Measurements from ENCODE around the gene PHKB.

Gene PHKB

DNA sequence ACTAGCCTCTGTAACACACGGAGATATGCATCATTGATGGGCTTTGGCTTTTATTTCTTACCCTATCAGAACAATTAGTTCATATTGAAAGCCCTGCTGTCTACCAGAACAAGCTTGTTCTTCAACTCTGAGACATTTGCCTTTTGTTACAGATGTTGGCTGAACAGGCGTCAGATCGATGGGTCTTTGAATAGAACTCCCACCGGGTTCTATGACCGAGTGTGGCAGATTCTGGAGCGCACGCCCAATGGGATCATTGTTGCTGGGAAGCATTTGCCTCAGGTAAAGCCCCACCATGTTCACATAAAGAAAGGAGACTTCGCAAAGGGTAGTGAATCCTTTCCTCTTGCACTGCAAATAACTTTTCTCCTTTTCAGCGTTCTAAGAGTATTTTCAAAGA lies 232.1 kb downstream of the PHKB start:
- no peak for DNase-seq (ENCODE audit: low spot score)

DNA sequence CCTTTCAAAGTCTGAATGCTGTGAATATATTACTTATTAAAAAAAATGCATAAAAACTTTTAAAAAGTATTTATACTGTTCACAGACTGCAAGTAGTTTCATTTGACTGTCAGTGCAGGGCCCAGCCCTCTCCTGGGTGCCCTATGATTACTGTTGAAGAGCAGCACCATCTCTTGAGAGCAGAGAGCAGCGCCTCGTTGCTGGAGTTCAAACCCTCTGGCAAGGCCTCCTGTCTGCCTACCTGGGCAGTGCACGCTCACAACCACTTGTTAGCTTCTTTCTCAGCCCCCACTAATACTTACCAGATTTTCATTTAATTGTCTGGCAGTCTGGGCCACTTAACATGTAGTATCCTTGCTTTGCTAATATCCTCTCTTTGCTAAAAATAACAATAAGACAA lies 233.4 kb downstream of the PHKB start:
- DNase-seq (ENCODE audit: low spot score) = no peak

DNA sequence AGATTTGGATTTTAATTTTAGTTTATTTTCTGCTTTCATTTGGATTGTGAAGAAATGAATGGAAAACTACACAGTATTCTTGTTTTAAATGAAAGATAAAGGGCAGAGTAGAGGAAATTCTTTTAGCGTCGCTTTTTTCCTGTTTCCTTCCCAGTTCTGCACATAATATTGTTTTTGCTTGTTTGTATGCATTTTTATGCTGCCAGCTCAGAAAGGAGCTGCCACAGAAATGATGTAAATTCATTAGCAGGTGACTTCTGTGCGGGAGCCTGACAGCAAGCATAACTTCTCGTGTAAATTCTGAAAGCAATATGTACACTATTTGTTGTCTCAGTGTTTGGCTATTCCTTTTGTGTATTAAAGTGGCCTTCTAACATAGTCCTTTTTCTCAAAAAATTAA lies 234.6 kb downstream of the PHKB start:
- no peak for DNase-seq (ENCODE audit: low spot score)

DNA sequence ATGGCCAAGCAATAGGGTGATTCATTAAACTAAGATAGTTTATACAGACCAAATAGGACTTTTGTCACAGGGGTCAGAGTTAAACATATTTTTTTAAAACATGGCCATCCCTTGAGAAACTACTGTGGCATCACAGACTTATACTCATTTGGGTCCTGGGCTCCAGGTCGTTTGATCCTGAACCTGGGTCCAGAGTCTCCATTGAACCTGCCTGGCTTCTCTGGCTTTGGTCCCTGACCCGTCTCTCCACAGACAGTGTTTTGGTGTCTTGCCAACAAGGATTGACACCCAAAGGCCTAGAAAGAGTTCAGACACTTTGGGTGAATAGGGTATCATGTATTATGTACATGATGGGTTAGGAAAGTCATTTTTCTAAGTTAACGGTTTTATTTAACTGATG lies 236.7 kb downstream of the PHKB start:
- no peak for DNase-seq (ENCODE audit: low spot score)

DNA sequence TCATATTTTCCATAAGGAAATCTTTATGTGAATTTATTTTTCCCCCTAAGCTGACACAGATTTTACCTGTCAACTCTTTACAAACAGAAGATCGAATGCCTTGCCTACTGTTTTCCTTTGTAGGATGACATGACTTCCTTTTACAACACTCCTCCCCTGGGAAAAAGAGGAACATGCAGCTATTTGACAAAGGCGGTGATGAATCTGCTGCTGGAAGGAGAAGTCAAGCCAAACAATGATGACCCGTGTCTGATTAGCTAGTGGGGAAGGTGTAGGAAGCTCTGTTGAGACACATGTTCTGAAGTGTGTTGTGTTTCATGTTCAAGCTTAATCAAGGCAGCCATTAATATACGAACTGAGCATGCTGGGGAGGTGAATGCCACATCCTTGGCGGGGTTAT lies 238.0 kb downstream of the PHKB start:
- DNase-seq (ENCODE audit: low spot score) = no peak

DNA sequence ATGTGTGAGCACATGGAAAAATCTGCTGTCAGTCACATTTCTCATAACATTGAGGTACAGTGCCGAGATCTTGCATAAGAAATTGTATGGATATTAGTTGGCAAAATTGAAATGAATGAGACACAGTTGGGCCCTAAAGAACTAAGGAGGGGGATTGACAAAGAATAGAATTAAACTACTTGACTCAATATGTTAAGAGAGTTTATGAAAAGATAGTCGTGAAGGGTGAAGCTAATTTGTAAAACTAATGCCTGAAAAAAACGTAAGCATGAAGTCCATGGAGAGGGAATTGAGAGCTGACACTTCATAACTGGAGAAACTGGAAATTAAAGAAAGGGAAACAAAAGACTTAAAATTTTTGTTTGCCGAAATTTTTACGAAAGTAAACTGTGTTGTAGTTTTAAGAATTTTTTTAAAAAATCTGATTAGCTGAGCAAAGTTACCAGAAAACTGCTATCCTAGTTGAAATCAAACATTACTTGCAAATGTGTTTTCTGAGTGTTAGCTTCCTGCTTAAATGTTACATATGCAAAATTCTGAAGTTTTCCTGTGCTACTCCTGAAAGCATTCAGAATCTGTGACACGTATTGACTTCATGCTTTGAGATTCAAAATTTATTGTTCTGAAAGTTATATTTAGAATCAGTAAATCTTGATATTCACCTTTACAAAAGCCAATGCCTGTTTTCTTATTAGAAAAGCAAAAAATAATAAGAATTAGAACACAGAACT lies 239.9 kb downstream of the PHKB start:
- DNase-seq (ENCODE audit: low spot score) = no peak

DNA sequence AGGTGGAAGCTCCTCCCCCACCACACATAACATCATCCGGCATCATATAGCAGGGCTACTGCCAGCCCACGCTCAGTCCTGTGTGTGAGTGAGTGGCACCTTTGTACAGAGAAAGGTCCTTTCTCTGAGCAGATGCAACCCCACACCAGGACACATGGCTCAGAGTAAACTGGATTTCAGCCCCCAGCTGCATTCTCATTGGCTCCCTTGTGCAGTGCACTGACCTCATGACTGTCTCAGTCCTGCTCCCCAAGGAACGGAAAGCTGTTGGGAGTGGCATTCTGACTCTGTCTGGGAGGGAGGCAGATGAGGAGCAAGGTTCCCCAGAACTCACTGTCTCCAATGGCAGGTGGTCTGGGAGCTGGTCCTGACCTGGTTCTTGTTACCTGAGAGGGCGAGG lies 244.1 kb downstream of the PHKB start:
- no peak for DNase-seq (ENCODE audit: low spot score)

DNA sequence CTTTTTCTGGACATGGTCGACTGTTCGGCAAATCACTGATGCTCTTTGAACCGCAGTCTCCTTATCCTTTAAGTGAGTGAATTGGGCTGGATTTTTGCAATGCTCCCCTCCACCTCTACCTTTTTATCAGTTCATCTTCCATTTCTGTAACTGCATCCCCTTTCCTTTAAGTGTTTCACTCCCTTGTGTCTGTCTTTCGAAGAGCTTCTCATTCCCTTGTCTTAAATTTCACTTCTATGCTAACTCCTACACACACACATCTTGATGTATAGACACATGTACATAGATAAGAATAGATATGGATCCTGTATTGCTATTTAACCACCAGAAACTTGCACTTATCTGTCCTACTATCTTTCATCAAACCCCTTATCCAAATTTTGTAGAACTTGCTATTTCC lies 250.7 kb downstream of the PHKB start:
- no peak for DNase-seq (ENCODE audit: low spot score)

DNA sequence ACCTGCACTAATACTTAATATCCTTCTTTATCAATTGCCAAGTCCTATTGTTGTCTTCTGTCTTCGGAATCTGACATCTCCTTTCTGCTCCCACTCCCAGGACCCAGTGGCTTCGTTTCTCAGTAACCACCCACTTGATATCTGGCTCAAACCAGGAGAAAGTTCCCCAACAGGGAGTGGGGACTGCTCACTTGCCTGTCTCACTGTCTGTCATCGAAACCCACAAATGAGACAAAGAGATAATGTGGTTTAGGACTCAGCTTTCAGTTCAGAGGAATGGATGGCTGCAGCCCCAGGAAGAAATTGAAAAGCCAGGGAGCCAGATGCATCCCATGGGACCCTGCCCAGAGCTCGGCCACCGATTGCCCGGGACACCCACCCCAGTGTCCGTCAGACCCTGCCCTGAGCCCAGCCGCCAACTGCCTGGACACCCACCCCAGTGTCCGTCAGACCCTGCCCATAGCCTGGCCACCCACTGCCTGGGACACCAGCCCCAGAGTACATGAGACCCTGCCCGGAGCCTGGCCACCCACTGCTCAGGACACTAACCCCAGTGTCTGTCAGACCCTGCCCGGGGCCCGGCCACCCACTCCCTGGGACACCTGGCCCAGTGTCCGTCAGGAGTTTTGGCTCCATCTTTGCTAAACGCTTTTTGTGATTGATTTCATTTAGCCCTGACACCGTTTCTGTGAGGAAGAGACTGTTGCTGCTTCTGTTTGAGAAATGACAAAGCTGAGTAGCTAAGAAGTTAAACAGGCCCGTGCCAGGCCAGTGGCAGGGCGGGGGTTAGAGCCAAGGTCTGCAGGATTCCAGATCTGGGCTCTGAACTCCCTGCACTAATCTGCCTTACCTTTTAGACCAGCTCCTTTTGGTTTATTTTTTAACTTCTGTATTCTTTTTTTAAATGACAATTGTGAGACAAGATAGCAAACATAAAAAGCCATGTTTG lies 251.4 kb downstream of the PHKB start:
- DNase-seq (ENCODE audit: low spot score) = no peak

DNA sequence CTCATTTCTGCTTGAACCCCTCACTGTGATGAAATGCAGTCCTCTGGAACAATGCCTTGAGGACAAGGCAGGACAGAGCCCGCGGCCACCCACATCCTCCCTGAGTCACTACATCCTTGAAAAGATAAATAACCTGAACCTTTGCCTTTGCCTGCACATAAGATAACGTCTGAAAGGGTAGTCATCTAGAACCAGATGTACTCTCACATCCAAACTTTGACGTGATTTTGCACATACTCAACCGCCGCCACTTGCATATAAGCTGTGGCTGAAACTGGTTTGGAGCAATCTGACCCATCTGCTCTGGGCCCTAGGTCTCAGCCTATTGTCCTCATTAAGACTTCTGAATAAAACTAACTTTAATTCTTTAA lies 252.1 kb downstream of the PHKB start:
- no peak for DNase-seq (ENCODE audit: low spot score)

DNA sequence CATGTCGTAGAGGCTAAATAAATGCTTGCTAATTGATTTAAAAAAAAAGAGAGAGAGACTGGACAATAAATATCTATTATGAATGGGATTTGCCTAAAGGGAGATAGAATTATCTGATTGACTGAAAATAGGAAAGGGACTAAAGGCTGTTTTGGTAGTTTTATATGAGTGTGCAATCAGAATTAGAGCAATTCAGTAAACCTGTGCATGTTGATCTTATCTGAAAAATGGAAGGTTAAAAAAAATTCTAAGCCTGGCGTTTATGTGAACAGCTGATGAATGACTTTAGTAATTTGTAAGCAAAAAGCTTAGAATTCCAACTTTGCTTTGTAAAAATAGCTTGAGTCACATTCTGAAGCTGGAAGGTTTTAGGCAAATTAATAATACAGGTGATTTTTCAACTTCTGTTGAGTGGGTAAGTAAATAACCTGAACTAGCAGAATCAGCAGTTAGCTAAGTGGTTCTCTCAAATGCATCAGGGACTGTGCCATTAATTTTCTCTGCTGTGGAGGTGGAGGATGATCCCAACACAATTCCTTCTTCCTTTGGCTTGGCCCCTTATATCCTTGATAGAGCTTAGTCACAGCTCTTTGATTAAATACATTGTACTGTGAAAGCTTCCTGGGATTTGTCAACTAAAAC lies 254.4 kb downstream of the PHKB start:
- DNase-seq (ENCODE audit: low spot score) = no peak

DNA sequence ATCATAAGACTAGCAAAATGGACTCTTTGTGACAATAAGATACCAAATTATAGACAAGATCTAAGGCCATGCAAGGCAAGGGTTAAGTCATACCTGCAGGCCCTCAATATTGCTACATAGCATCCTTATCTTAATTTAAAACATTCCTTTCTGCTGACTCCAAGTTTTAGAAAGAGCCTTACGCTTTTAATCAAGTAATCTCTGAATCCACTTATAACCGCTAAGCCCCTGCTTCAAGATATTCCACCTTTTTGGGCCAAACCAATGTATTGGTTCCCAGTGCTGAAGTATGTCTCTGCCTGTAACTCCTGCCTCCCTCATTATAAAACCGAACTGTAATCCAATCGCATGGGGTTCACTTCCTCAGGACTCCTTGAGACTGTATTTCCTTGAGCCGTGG lies 255.4 kb downstream of the PHKB start:
- DNase-seq (ENCODE audit: low spot score) = no peak

DNA sequence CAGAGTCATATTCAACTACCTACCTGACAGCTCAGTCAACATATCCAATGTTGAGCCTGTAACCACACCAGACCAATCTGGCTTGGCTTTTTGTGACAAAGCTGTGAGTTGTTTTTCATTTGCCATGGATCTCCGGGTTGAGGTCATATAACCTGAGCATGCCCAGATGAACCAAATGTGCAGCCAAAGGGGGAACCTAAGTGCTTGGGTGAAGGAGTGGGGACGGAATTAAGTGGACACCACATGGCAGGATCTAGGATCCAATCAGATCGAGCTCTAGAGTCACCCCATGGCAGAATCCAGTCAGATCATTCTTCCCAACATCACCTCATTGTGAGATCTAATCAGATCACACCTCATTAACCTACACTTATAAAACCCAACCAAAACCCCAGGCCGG lies 258.6 kb downstream of the PHKB start:
- no peak for DNase-seq (ENCODE audit: low spot score)

DNA sequence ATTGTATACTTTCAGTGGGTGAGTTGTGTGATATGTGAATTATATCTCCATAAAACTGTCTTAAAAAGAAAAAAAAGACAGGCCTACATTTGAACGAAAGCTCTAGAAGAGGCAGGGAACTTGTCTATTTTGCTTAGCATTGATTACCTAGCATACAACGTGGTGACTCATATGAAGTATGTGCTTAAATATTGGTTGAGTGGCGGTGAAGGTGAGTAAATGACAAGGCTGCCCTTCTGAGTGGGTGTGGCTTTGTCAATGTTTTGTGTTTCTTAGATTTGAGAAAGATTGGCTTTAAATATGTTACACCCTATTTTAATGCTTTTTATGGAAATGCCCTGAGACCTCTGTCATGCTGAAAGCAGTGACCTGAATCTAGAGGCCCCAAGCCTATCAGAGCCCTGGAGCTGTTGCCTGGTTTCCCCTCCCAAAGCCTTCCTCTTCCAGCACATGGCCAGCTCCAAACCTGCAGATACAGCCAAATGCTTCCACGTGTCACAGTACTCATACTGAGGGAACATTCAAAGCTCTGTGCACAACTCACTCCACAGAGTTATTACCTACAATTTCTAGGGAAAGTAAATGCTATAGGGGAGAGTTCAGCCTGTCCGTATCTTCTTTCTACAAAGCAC lies 260.0 kb downstream of the PHKB start:
- DNase-seq (ENCODE audit: low spot score) = no peak

DNA sequence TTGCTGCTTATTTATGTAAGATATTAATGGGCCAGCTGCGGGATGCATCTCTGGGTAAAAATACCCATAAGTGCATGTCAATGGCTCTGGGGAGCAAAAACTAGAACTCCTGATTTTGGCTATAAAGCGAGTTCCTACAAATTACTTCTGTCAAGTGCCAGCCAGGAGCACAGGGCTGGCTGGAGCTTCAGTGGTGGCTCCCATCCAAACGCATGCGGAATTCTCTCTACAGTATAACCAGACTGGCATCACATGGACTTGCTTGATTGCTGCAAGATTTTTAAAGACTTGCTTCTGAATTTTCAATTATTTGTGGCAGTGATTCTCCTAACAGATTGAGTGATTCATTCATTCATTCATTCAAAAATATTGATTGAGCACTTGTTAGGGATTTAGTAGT lies 260.9 kb downstream of the PHKB start:
- no peak for DNase-seq (ENCODE audit: low spot score)

DNA sequence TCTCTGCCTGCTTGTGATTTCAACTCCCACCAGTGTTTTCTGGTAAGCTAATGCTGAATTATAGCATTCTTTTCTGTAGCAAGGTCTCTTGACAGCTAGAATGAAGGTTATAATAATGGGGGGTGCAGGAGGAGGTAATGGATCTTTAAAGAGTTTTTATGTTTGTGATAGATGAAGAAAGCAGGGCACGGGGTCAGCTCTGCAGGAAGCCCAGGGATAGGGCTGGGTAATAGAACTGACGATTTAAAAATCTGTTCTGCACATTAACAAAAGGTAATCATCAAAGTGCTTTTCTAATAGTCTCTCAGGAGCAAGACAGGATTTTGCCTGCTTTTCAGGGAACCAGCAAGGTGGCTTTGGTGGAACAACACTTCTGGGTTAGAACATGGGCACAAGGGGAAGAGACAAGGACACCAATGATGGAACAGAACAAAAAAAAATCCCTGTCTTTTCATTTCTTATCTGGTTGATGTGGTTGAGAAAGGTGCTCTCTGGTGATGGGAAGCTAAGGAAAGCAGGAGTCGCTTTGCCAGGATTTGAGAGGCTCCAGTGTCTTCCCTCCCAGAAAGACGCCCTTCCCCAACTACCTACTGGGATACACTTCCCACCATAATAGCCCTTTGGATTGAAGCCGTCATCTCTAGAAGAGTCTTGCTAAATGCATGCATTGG lies 263.1 kb downstream of the PHKB start:
- DNase-seq (ENCODE audit: low spot score) = no peak

DNA sequence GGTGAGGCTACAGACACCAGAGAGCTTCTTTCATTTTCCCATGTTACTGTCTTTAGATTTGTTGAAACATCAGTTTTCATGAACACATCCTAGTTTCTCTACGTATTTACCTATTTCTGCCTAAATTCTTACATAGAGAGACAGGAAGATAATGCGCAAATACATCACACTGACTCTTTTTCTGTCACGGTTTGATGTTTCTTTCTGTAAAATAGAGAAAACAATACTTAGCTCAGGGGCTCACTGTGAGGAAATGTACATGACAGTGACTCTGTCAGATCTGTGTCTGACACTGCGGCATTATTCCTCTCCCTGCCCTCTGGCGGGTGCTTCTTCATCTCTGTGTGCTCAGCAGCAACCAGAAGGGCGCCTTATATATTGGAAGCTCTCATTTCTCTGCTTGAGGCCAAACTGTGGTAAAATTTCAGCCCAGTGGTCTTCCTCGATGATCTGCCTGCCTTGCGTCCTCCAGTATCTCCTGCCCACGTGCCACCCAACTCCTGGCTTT lies 264.1 kb downstream of the PHKB start:
- DNase-seq (ENCODE audit: low spot score) = no peak

DNA sequence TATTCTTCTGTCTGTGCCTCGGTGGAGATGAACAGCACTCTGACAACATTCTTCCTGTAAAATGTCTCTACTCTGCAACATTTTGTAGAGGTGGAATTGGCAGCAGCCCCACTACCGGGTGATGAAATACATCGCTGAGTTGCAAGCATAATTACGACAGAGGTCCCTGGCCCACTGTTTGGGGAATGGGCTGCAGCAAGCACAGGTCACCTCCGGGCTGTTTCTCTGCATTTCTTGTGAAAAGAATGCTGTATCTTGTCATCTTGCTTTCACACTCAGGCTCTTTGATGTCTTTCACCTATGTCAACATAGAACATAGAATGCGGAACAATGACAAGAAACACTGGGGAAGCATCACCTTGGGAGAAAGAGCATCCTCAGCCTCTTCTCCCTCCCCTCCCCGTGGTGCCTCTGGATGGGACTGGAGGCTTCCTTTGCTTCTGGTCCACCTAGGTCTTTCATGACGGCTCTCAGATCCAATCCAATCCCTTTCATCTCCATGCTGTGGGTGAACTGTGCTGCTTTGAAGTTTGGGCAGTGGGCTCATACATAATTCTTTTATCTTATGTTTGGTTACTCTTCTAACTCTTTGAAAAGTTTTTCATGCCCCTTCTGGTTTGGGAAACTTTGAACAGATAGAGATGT lies 265.0 kb downstream of the PHKB start:
- no peak for DNase-seq (ENCODE audit: low spot score)

DNA sequence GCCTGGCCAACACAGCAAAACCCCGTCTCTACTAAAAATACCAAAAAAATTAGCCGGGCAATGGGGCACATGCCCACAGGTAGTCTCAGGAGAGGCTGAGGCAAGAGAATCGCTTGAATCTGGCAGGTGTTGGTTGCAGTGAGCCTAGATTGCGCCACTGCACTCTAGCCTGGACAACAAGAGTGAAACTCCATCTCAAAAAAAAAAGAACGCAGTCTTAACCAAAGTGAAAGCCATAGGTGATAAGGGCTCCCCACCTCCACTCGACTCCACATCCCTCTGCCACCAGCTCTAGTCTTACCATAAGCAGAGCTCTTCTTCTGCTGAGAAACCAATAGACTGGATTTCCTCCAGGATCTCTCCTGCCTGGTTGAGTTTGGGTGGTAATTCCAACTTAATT lies 266.0 kb downstream of the PHKB start:
- no peak for DNase-seq (ENCODE audit: low spot score)

DNA sequence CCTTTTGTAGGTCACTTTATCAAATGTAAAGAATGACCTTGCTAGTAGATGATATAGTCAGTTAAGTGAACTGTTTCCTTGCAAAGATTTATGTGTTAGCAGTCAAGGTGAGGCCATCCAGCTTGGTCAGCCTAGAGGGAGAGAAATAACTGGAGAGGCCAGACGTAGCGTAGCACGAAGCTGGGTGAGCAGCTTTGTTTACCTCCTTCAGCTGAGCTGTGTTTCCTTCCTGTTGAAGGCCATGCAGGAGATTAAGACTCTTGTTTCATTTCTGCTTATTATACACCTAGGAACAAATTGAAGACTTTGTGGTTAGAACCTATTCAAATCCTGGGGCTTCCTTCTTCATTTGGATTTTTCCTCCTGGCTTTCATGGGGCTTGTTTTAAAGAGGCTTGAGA lies 267.1 kb downstream of the PHKB start:
- DNase-seq (ENCODE audit: low spot score) = no peak

DNA sequence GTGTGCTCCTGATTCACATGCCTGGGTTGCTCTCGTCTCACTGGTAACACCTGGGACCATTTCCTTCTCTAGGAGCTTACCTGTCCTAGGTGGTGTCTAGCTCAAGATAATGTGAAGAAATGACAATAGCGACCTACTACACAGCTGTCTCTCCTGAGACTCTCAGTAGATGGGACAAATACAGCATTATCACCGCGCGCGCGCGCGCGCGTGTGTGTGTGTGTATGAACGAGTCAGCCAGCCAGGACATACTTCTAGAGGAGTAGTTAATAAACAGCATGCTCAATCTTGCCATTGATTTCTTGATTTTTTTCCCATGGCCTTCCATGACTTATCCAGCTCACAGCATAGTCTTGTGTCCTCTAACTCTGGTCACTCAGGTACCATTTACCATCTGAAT lies 268.6 kb downstream of the PHKB start:
- DNase-seq (ENCODE audit: low spot score) = no peak

Measured in hematopoietic multipotent progenitor cell treated with erythropoietin and hydrocortisone succinate and interleukin-3 and kit ligand, for 17 days (in vitro differentiated cells).